Immature natural killer cell (primary cell): Measurements from ENCODE around the gene TERB2. TPM values are rescaled to one million over a fixed set of nuclear protein-coding genes. Genes with fewer than 3 reads are reported as not detected.
"Not testable (repeated sequence)": the region's sequence is repeated elsewhere in the genome, so short reads cannot be mapped to it uniquely, and the experiment has no call there.

Source experiments
- DNase-seq, 3 donors: peaks; one replicate each; pipeline ENCODE4 v3.0.0; 2022; ENCODE audit warnings: mixed read lengths in 1 of 3
- H3K27ac Mint-ChIP-seq, 6 donors: one replicate each; pipeline ENCODE4 v1.8.0; 2020; ENCODE audit warnings: mixed read lengths in 6 of 6, mild to moderate bottlenecking in 5 of 6, inconsistent platforms in 4 of 6, moderate library complexity in 3 of 6
- H3K27me3 Mint-ChIP-seq, 3 donors: one replicate each; pipeline ENCODE4 v1.8.0; 2020 to 2021; ENCODE audit warnings: low read depth in 3 of 3, mild to moderate bottlenecking in 3 of 3, mixed read lengths in 3 of 3, moderate library complexity in 3 of 3, inconsistent platforms in 1 of 3
- H3K36me3 Mint-ChIP-seq, 3 donors: one replicate each; pipeline ENCODE4 v1.8.0; 2020; ENCODE audit warnings: mixed read lengths in 3 of 3, inconsistent platforms in 2 of 3, mild to moderate bottlenecking in 2 of 3
- H3K4me1 Mint-ChIP-seq, 2 donors: one replicate each; pipeline ENCODE4 v1.8.0; 2020; ENCODE audit warnings: inconsistent platforms in 2 of 2, mild to moderate bottlenecking in 2 of 2, mixed read lengths in 2 of 2, moderate library complexity in 1 of 2
- H3K4me3 Mint-ChIP-seq, 5 donors: one replicate each; pipeline ENCODE4 v1.8.0; 2020; ENCODE audit warnings: mild to moderate bottlenecking in 5 of 5, mixed read lengths in 5 of 5, inconsistent platforms in 3 of 5, moderate library complexity in 3 of 5
- H3K9me3 Mint-ChIP-seq, 6 donors: one replicate each; pipeline ENCODE4 v1.8.0; 2020; ENCODE audit warnings: mild to moderate bottlenecking in 6 of 6, mixed read lengths in 6 of 6, inconsistent platforms in 4 of 6, moderate library complexity in 3 of 6
- polyA plus RNA-seq, 3 donors: library from polyadenylated mRNA; unstranded; fragments of 300-500 nt; fragmentation: Illumina TruSeq; gene quantifications; one replicate each; pipeline ENCODE4 v1.2.3, GENCODE V29; 2021

TERB2 gene
- polyA plus RNA-seq, 3 donors from 2014 or later, result not detected

DNA sequence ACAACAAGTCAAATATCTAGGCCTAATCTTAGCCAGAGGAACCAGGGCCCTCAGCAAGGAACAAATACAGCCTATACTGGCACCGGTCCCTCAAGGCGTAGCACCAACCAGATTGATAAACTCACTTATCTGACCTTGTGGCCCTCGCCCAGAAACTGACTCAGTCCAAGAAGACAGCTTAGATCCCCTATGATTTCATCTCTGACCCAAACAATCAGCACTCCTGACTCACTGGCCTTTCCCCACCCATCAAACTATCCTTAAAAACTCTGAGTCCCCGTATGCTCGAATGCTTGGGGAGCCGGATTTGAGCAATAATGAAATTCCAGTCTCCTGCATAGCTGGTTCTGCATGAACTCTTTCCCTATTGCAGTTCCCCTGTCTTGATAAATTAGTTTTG, 64.9 kb downstream of the TERB2 start:
- Mint-ChIP-seq H3K4me1 (peaks cover 9 to 16% of the 10 kb centered on the region in 2 donors), H3K27me3 (peaks cover 1 to 11% (median 4%) of the 10 kb centered on the region in 3 donors), H3K4me3 (peak overlapping the region; percentile 39 to 90 (median 40)), H3K9me3 (peaks cover 0 to 2% (median 0%) of the 10 kb centered on the region in 6 donors), H3K36me3 (peaks cover 0 to 3% (median 0%) of the 10 kb centered on the region in 3 donors), H3K27ac (no peak overlapping the region)
- no peak for DNase-seq

DNA sequence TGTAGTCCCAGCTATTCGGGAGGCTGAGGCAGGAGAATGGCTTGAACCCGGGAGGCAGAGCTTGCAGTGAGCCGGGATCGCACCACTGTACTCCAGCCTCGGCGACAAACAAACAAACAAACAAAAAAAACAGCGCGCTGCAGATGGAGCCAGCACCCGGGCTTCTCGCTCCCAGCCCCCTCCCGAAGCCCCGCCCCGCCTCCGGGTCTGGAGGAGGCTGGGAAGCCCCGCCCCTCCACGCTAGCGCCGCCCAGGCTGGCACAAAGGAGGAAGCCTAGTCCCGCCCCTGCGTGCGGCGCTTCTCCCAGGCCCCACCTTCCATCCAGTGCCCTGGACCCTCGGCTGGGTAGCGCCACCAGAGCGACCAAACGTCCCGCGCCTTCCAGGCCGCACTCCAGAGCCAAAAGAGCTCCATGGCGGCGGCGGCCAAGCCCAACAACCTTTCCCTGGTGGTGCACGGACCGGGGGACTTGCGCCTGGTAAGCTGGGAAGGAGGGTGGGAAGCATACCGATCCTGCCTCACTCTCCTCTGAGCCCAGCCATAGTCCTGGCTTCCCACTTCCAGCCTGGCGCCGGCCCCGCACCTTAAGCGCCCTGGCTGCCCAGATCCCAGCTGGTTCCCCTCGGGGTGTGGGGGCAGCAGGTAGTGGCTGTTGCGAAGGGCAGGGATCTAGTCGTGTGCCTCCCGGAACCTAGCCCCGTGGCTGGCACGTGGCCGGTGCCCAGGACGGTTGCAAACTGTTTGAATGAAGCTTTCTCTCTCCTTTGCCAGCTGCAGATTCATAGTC, 66.6 kb downstream of the TERB2 start, which contains the start of gene SORD:
Gene SORD (plus strand): TSS at position 325 of the 788 bp plus-strand sequence. CDS start 89 bp downstream, at position 414.
- DNase-seq, result peak; percentile 81 to 84 (median 84)
- no peaks in the 10 kb centered on the region for H3K9me3 Mint-ChIP-seq
- peak within 1 kb of the TSS; percentile 80 to 92 (median 90) for H3K4me3 Mint-ChIP-seq
- H3K27me3 Mint-ChIP-seq, result peaks cover 1 to 3% (median 1%) of the 10 kb centered on the region in 3 donors
- H3K27ac Mint-ChIP-seq, result peak within 1 kb of the TSS in 4 of 6 donors; percentile 36 to 92 (median 58)
- peaks cover 9 to 16% of the 10 kb centered on the region in 2 donors for H3K4me1 Mint-ChIP-seq
- peaks cover 0 to 3% (median 0%) of the 10 kb centered on the region in 3 donors for H3K36me3 Mint-ChIP-seq

GRCh38 chr15:45023659-45024225, 67.3 kb downstream of the TERB2 start:
- peaks cover 9 to 16% of the 10 kb centered on the region in 2 donors for H3K4me1 Mint-ChIP-seq
- peaks cover 0 to 3% (median 1%) of the 10 kb centered on the region in 3 donors for H3K27me3 Mint-ChIP-seq
- H3K27ac Mint-ChIP-seq, result peak overlapping the region in 3 of 6 donors; percentile 14 to 92 (median 46)
- H3K36me3 Mint-ChIP-seq, result peaks cover 0 to 3% (median 0%) of the 10 kb centered on the region in 3 donors
- no peak for DNase-seq
- H3K4me3 Mint-ChIP-seq, result peak overlapping the region; percentile 80 to 92 (median 90)
- H3K9me3 Mint-ChIP-seq, result no peaks in the 10 kb centered on the region

DNA sequence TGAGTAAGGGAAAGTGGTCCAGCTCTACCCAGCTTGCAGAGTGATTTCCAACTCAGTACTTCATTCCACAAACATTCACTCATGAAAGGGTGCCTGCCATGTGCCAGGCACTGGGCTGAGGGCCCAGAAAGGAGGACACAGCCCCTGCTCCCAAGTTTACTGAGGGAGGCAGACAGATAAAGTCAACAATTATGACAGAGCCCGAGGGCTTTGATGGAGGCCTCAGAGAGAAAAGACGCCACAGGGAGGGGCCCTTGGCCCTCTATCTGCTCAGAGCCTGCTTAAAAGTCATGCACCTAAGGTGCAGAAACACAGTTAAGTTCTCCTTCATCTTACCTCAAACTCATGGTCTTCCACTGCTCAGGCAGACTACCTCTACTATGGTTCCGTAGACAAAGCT, 68.2 kb downstream of the TERB2 start:
- H3K36me3 Mint-ChIP-seq, DNase-seq, H3K9me3 Mint-ChIP-seq, H3K27me3 Mint-ChIP-seq, H3K4me3 Mint-ChIP-seq: not testable (repeated sequence)
- peaks cover 9 to 16% of the 10 kb centered on the region in 2 donors for H3K4me1 Mint-ChIP-seq
- H3K27ac Mint-ChIP-seq, result peak overlapping the region in 1 of 6 donors; percentile 45

GRCh38 chr15:45025627-45026026, 69.1 kb downstream of the TERB2 start:
- not testable (repeated sequence) for H3K27ac Mint-ChIP-seq, H3K4me3 Mint-ChIP-seq, H3K9me3 Mint-ChIP-seq, H3K36me3 Mint-ChIP-seq, DNase-seq, H3K27me3 Mint-ChIP-seq
- H3K4me1 Mint-ChIP-seq, result peaks cover 9 to 16% of the 10 kb centered on the region in 2 donors

- no peak for DNase-seq
- peaks cover 0 to 2% (median 1%) of the 10 kb centered on the region in 3 donors for H3K27me3 Mint-ChIP-seq
- H3K27ac Mint-ChIP-seq, result no peak overlapping the region
- peaks cover 9 to 13% of the 10 kb centered on the region in 2 donors for H3K4me1 Mint-ChIP-seq
- H3K9me3 Mint-ChIP-seq, result no peaks in the 10 kb centered on the region
- H3K4me3 Mint-ChIP-seq, result no peak overlapping the region
- H3K36me3 Mint-ChIP-seq, result peaks cover 0 to 9% (median 3%) of the 10 kb centered on the region in 3 donors
Measured at GRCh38 chr15:45026651-45027190, 70.2 kb downstream of the TERB2 start.

DNA sequence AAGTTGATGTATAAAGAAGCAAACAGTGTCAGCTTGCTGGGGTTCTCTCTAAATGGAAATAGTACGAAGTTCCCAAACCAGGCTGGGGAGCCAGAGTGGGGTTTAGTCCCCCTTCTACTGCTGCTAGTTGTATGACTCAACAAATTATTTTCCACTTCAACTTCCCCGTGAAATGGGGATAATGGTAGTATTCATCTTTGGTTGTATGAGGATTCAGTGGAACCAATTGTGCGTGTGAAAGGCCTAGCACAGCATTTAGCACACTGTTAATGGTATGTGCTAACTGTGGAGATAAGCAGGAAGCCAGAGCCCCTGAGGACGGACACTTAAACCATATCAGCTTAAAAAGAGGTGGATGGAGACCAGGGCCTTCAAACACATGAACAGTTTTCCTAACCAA, 70.7 kb downstream of the TERB2 start:
- no peak for DNase-seq
- H3K4me3 Mint-ChIP-seq, result no peak overlapping the region
- H3K27ac Mint-ChIP-seq, result no peak overlapping the region
- H3K4me1 Mint-ChIP-seq, result peaks cover 9 to 12% of the 10 kb centered on the region in 2 donors
- H3K9me3 Mint-ChIP-seq, result no peaks in the 10 kb centered on the region
- peaks cover 0 to 9% (median 3%) of the 10 kb centered on the region in 3 donors for H3K36me3 Mint-ChIP-seq
- peaks cover 0 to 2% (median 1%) of the 10 kb centered on the region in 3 donors for H3K27me3 Mint-ChIP-seq

Other genes with a start within 250 kb of the TERB2 start
- gene PATL2, start 245.4 kb upstream of the TERB2 start, polyA plus RNA-seq, result 10 to 100 TPM; 24.8 to 49.1 (median 41.4) TPM
- gene B2M, start 245.2 kb upstream of the TERB2 start, polyA plus RNA-seq, result over 10,000 TPM; 41,154 to 70,702 (median 45,494) TPM
- 10 to 100 TPM; 14.9 to 23.4 (median 19.0) TPM for gene TRIM69, start 220.2 kb upstream of the TERB2 start, polyA plus RNA-seq
- 1 to 10 TPM in 2 of 3 donors, under 1 TPM in 1; 0.84 to 6.1 (median 5.8) TPM for gene SORD, start 66.5 kb downstream of the TERB2 start, polyA plus RNA-seq
- not detected for gene DUOX2, start 157.5 kb downstream of the TERB2 start, polyA plus RNA-seq
- not detected for gene DUOXA2, start 157.6 kb downstream of the TERB2 start, polyA plus RNA-seq
- gene DUOXA1, start 173.2 kb downstream of the TERB2 start, polyA plus RNA-seq, result not detected
- gene DUOX1, start 173.3 kb downstream of the TERB2 start, polyA plus RNA-seq, result 1 to 10 TPM in 1 of 3 donors, under 1 TPM in 2; 0.32 to 3.4 (median 0.43) TPM
- 1 to 10 TPM in 2 of 3 donors, under 1 TPM in 1; 0.76 to 2.0 (median 1.9) TPM for gene SHF, start 231.3 kb downstream of the TERB2 start, polyA plus RNA-seq